Measurements from ENCODE around the gene CCDC171. TPM values are rescaled to one million over a fixed set of nuclear protein-coding genes. Genes with fewer than 3 reads are reported as not detected.

Gene CCDC171
- total and polyA plus RNA-seq, 2 donors from 2014 or later = 1.2 to 5.1 TPM

DNA sequence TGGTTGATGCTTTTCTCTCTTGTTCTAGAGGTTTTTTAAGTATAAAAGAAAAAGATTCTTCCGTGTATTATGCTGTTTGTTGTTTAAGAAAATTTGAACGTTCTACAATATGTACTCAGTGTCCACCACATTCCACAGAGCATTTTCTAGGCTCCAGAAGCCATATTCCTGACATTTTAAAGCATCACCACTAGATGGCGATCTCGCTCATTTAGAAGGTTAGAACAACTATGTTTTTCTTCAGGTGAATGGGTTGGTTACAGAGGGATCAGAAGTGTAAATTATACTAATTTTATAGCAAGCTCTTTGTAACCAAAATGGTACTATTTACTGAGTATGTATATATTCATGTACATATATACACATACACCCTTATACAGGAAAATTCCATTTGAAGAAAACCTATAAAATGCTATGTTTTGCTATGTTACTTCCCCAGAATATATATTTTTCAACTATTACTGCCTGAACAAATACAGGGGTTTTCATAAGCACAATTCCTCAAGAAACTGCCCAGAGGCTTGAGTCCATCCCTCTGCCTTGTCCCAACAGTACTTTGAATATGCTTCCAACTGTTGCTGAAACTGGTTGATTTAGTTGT lies 284.3 kb downstream of the CCDC171 start:
- Histone ChIP-seq H3K27ac (ENCODE audit: low read depth in 2 of 2, low read length in 2 of 2) (no peak overlapping the region), H3K36me3 (ENCODE audit: control insufficient read depth in 2 of 3, insufficient read depth in 3 of 3, low read length in 3 of 3) (no peaks in the 10 kb centered on the region), H3K27me3 (ENCODE audit: control insufficient read depth, insufficient read depth, low read length) (no peaks in the 10 kb centered on the region), H3K4me1 (ENCODE audit: control insufficient read depth in 2 of 3, insufficient read depth in 2 of 3, low read depth in 1 of 3, low read length in 3 of 3) (no peaks in the 10 kb centered on the region), H3K4me3 (ENCODE audit: low read length in 3 of 3) (no peak overlapping the region), H3K9ac (ENCODE audit: low read length in 3 of 3) (no peak overlapping the region), H3K9me3 (ENCODE audit: control insufficient read depth in 2 of 3, insufficient read depth in 1 of 3, low read length in 3 of 3) (no peaks in the 10 kb centered on the region)
- FAIRE-seq (peak; percentile 96), DNase-seq (peak in 3 of 5 donors; percentile 11 to 73 (median 55))
- peak; percentile 59 for TF ChIP-seq CTCF (IDR thresholded peaks at IDR 0.05; ENCODE audit: borderline replicate concordance, extremely low read depth, insufficient read depth)
- intact Hi-C loops (cut with DNase I) = no loop called here

DNA sequence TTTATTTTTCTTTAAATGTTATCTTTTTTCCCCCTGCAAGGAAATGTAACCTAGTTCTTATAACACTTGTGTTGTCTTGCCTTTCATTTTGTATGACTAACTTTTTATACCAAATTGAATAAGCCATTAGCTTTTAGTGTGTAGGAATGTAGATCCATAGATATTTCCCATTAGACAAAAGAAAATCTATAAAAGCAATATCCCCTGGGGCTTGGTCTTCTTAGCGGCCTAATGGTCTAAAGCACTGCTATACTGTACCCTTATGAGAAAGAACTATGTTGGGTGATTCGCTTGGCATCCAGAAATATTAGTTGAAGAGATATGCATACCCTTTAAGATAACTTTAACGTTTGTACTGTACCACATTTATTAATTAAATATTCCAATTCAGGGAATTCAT lies 289.2 kb downstream of the CCDC171 start:
- intact Hi-C loops (cut with DNase I) = no loop called here
- Histone ChIP-seq H3K27ac (ENCODE audit: low read depth in 2 of 2, low read length in 2 of 2) (no peak overlapping the region), H3K27me3 (ENCODE audit: control insufficient read depth, insufficient read depth, low read length) (no peaks in the 10 kb centered on the region), H3K4me3 (ENCODE audit: low read length in 3 of 3) (no peak overlapping the region), H3K4me1 (ENCODE audit: control insufficient read depth in 2 of 3, insufficient read depth in 2 of 3, low read depth in 1 of 3, low read length in 3 of 3) (no peaks in the 10 kb centered on the region), H3K9me3 (ENCODE audit: control insufficient read depth in 2 of 3, insufficient read depth in 1 of 3, low read length in 3 of 3) (no peaks in the 10 kb centered on the region), H3K36me3 (ENCODE audit: control insufficient read depth in 2 of 3, insufficient read depth in 3 of 3, low read length in 3 of 3) (no peaks in the 10 kb centered on the region), H3K9ac (ENCODE audit: low read length in 3 of 3) (no peak overlapping the region)
- FAIRE-seq (no peak), DNase-seq (no peak)
- TF ChIP-seq CTCF (IDR thresholded peaks at IDR 0.05; ENCODE audit: borderline replicate concordance, extremely low read depth, insufficient read depth) = no peak

DNA sequence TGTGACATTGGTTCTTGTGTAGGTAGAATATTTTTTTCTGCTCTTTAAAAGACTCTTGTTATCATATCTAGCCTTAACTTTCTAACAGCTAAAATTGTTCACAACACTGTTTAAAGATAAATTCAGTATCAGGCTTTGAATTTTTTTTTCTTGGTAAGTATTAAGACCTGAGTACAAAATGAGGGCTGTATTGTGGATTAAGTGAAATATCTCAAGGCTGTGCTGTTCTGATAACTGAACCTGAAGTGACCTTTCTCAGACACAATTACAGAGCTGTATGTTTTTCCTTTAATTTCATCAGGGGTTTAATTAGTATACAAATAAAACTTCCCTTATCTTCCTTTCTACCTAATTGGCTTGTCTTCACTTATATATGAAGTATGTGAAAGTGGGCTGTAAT lies 290.5 kb downstream of the CCDC171 start:
- no peak for TF ChIP-seq CTCF (IDR thresholded peaks at IDR 0.05; ENCODE audit: borderline replicate concordance, extremely low read depth, insufficient read depth)
- Histone ChIP-seq H3K27ac (ENCODE audit: low read depth in 2 of 2, low read length in 2 of 2) (no peak overlapping the region), H3K9ac (ENCODE audit: low read length in 3 of 3) (no peak overlapping the region), H3K4me1 (ENCODE audit: control insufficient read depth in 2 of 3, insufficient read depth in 2 of 3, low read depth in 1 of 3, low read length in 3 of 3) (no peaks in the 10 kb centered on the region), H3K9me3 (ENCODE audit: control insufficient read depth in 2 of 3, insufficient read depth in 1 of 3, low read length in 3 of 3) (no peaks in the 10 kb centered on the region), H3K27me3 (ENCODE audit: control insufficient read depth, insufficient read depth, low read length) (no peaks in the 10 kb centered on the region), H3K4me3 (ENCODE audit: low read length in 3 of 3) (no peak overlapping the region), H3K36me3 (ENCODE audit: control insufficient read depth in 2 of 3, insufficient read depth in 3 of 3, low read length in 3 of 3) (no peaks in the 10 kb centered on the region)
- intact Hi-C loops (cut with DNase I) = no loop called here
- DNase-seq (no peak), FAIRE-seq (no peak)

DNA sequence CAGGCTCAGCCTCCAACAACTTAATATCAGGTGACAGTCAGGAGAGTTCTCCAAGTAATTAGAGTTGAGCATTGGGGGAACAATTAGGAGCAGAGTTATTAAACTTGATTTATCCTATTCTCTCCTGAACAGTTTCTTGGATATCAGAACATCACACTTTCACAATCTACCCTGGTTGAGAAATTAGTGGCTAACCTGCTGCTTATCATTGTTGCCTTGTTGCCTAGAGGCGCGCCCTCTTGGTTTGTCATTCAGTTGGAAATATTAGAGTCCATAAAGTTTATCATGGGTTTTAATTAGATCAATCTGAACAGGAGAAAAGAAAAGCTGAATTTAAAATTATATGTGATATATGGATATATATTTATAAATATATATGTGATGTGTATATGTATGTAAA lies 291.1 kb downstream of the CCDC171 start:
- Histone ChIP-seq H3K36me3 (ENCODE audit: control insufficient read depth in 2 of 3, insufficient read depth in 3 of 3, low read length in 3 of 3) (no peaks in the 10 kb centered on the region), H3K9me3 (ENCODE audit: control insufficient read depth in 2 of 3, insufficient read depth in 1 of 3, low read length in 3 of 3) (no peaks in the 10 kb centered on the region), H3K4me3 (ENCODE audit: low read length in 3 of 3) (no peak overlapping the region), H3K27ac (ENCODE audit: low read depth in 2 of 2, low read length in 2 of 2) (no peak overlapping the region), H3K9ac (ENCODE audit: low read length in 3 of 3) (no peak overlapping the region), H3K27me3 (ENCODE audit: control insufficient read depth, insufficient read depth, low read length) (no peaks in the 10 kb centered on the region), H3K4me1 (ENCODE audit: control insufficient read depth in 2 of 3, insufficient read depth in 2 of 3, low read depth in 1 of 3, low read length in 3 of 3) (no peaks in the 10 kb centered on the region)
- TF ChIP-seq CTCF (IDR thresholded peaks at IDR 0.05; ENCODE audit: borderline replicate concordance, extremely low read depth, insufficient read depth) = no peak
- intact Hi-C loops (cut with DNase I) = no loop called here
- FAIRE-seq (no peak), DNase-seq (no peak)

Data from kidney (tissue), 14 donors.